Keratinocyte (primary cell): ENCODE results near the gene MAJIN. TPM values are rescaled to one million over a fixed set of nuclear protein-coding genes. Genes with fewer than 3 reads are reported as not detected.

Experiments used
- DNase-seq: peaks from one replicate; pipeline ENCODE4 v3.0.0-alpha.2; 2011; ENCODE audit warnings: low read depth, missing footprints, low spot score
- FAIRE-seq: peaks from 2 replicates; lab custom pipeline; 2011; peaks lifted over from hg19 to GRCh38; lab: Jason Lieb, UNC
- H2AFZ ChIP-seq: 2 replicates; pipeline ENCODE4 v1.6.0; 2012; ENCODE audit warnings: low read length, control low read depth, inconsistent platforms; ENCODE audit not compliant: control insufficient read depth
- H3K27ac ChIP-seq: 2 replicates; pipeline ENCODE4 v1.5.1; 2011; ENCODE audit warnings: low read length; ENCODE audit not compliant: control insufficient read depth, insufficient read depth
- H3K27me3 ChIP-seq: 3 replicates; pipeline ENCODE4 v1.6.0; 2011; ENCODE audit warnings: low read length; ENCODE audit not compliant: control insufficient read depth, insufficient read depth; ENCODE audit errors: extremely low read depth
- H3K36me3 ChIP-seq, 2 experiments: 2 replicates in 1 of 2; 3 replicates in 1 of 2; pipeline ENCODE4 v1.5.1; 2011; ENCODE audit warnings: low read length in 2 of 2, mild to moderate bottlenecking in 1 of 2; ENCODE audit not compliant: control insufficient read depth in 2 of 2, insufficient read depth in 2 of 2; ENCODE audit errors: extremely low read depth in 1 of 2
- H3K4me1 ChIP-seq: 3 replicates; pipeline ENCODE4 v1.5.1; 2011; ENCODE audit warnings: low read length; ENCODE audit not compliant: control insufficient read depth, insufficient read depth; ENCODE audit errors: extremely low read depth
- H3K4me2 ChIP-seq: 3 replicates; pipeline ENCODE4 v1.6.0; 2011; ENCODE audit warnings: low read depth, low read length; ENCODE audit not compliant: control insufficient read depth, insufficient read depth; ENCODE audit errors: extremely low read depth
- H3K4me3 ChIP-seq, 3 experiments: fragments of 200-600 bp in 1 of 3; sonication (generic) in 1 of 3; 2 replicates in 2 of 3; 3 replicates in 1 of 3; pipeline ENCODE4 v1.5.1; 2011 to 2016; ENCODE audit warnings: low read length in 3 of 3, mild to moderate bottlenecking in 3 of 3, control low read depth in 2 of 3, inconsistent platforms in 1 of 3, low read depth in 1 of 3, mixed read lengths in 1 of 3, mixed run types in 1 of 3, moderate library complexity in 1 of 3; ENCODE audit not compliant: control insufficient read depth in 2 of 3, insufficient read depth in 2 of 3; ENCODE audit errors: extremely low read depth in 1 of 3
- H3K79me2 ChIP-seq: 2 replicates; pipeline ENCODE4 v1.6.0; 2012; ENCODE audit warnings: low read length; ENCODE audit not compliant: control insufficient read depth, insufficient read depth
- H3K9ac ChIP-seq: 3 replicates; pipeline ENCODE4 v1.6.0; 2011; ENCODE audit warnings: low read length; ENCODE audit not compliant: control insufficient read depth, insufficient read depth; ENCODE audit errors: extremely low read depth
- H3K9me1 ChIP-seq: 3 replicates; pipeline ENCODE4 v1.6.0; 2011; ENCODE audit warnings: low read length; ENCODE audit not compliant: control insufficient read depth, insufficient read depth; ENCODE audit errors: extremely low read depth
- H3K9me3 ChIP-seq: 2 replicates; pipeline ENCODE4 v1.5.1; 2012; ENCODE audit warnings: low read depth, low read length; ENCODE audit not compliant: control insufficient read depth
- H4K20me1 ChIP-seq: 3 replicates; pipeline ENCODE4 v1.6.0; 2011; ENCODE audit warnings: low read length; ENCODE audit not compliant: control insufficient read depth, insufficient read depth; ENCODE audit errors: extremely low read depth
- CTCF ChIP-seq, 3 experiments: IDR thresholded peaks in 1 of 3; conservative IDR thresholded peaks in 1 of 3; optimal IDR thresholded peaks in 1 of 3; 2 replicates in 2 of 3; 3 replicates in 1 of 3; pipeline versions ENCODE3 to v1.5.1; 2011; ENCODE audit warnings: low read length in 3 of 3, mild to moderate bottlenecking in 3 of 3, moderate library complexity in 2 of 3, control low read depth in 1 of 3, inconsistent platforms in 1 of 3; ENCODE audit not compliant: insufficient read depth in 2 of 3; ENCODE audit errors: extremely low read depth in 1 of 3
- EZH2 ChIP-seq: IDR thresholded peaks from one replicate; pipeline ENCODE4 v1.6.1; 2012; ENCODE audit warnings: inconsistent platforms, mild to moderate bottlenecking, low read length, moderate library complexity
- dilution Hi-C: fragments of 300-500 bp; cut with MboI; formaldehyde crosslinking; loops from one replicate; pipeline ENCODE4 v1.7.0; 2020; ENCODE audit warnings: low sequenced_read_pairs; ENCODE audit not compliant: extremely low pct_ligation_motif_present
- polyA plus RNA-seq, 5 experiments: library from polyadenylated mRNA; depleted of rRNA in 3 of 5; stranded (reverse) in 3 of 5; stranded (forward) in 1 of 5; unstranded in 1 of 5; fragments of >200 nt; gene quantifications; 1 replicate in 1 of 5; 2 replicates in 3 of 5; 3 replicates in 1 of 5; pipeline versions ENCODE4 v1.2.1 to v1.2.3, GENCODE V29; 2011 to 2012; ENCODE audit warnings: missing spikeins in 2 of 5, low read depth in 1 of 5, low replicate concordance in 1 of 5

MAJIN gene
- polyA plus RNA-seq, 1 donor (not counting 4 experiments of a cell fraction or from before 2014, with no cell fraction given): 0.09 TPM

- FAIRE-seq: no peak
- dilution Hi-C loops: no loop called here
Observed at GRCh38 chr11:64947208-64947814, 24.6 kb downstream of the MAJIN start.

GRCh38 chr11:64936539-64936938 lies 35.4 kb downstream of the MAJIN start:
- no peak for FAIRE-seq
- dilution Hi-C loops: no loop called here
- no peak for DNase-seq
- Histone ChIP-seq H3K4me3 (no peak overlapping the region), H3K4me1 (peaks cover 2% of the 10 kb centered on the region), H3K36me3 (peaks cover 3 to 16% of the 10 kb centered on the region in 2 experiments), H3K9me3 (no peaks in the 10 kb centered on the region), H4K20me1 (no peaks in the 10 kb centered on the region), H3K27me3 (no peaks in the 10 kb centered on the region), H3K9ac (no peak overlapping the region), H3K4me2 (no peak overlapping the region), H3K79me2 (no peaks in the 10 kb centered on the region), H3K9me1 (no peaks in the 10 kb centered on the region), H3K27ac (no peak overlapping the region), H2AFZ (no peak overlapping the region)
- TF ChIP-seq EZH2: no peak
- TF ChIP-seq CTCF (optimal IDR thresholded peaks at IDR 0.05 in 1 of 3, IDR thresholded peaks at IDR 0.05 in 1 of 3, conservative IDR thresholded peaks at IDR 0.05 in 1 of 3; ENCODE audit: extremely low read depth in 1 of 3, insufficient read depth in 2 of 3, low read length in 3 of 3): no peak

More at GRCh38 chr11:64947208-64947814, 24.6 kb downstream of the MAJIN start:
- H3K4me2 ChIP-seq: no peak overlapping the region
- H3K36me3 ChIP-seq: no peaks in the 10 kb centered on the region
- TF ChIP-seq EZH2 (no peak), CTCF (optimal IDR thresholded peaks at IDR 0.05 in 1 of 3, IDR thresholded peaks at IDR 0.05 in 1 of 3, conservative IDR thresholded peaks at IDR 0.05 in 1 of 3; ENCODE audit: extremely low read depth in 1 of 3, insufficient read depth in 2 of 3, low read length in 3 of 3) (no peak)
- H4K20me1 ChIP-seq: no peaks in the 10 kb centered on the region
- H3K27ac ChIP-seq: no peak overlapping the region
- no peaks in the 10 kb centered on the region for H3K27me3 ChIP-seq
- H3K9ac ChIP-seq: no peak overlapping the region
- no peak overlapping the region for H2AFZ ChIP-seq
- H3K9me1 ChIP-seq: no peaks in the 10 kb centered on the region
- no peaks in the 10 kb centered on the region for H3K79me2 ChIP-seq
- H3K4me1 ChIP-seq: no peaks in the 10 kb centered on the region
- DNase-seq: no peak
- no peaks in the 10 kb centered on the region for H3K9me3 ChIP-seq
- H3K4me3 ChIP-seq: no peak overlapping the region
